Ramos (cell line): ENCODE measurements around the gene STX16.

ENCODE experiments used
- in situ Hi-C: fragments of 300-500 bp; cut with MboI; formaldehyde crosslinking; loops from one replicate; pipeline ENCODE4 v1.14.3; 2022; ENCODE audit warnings: low sequenced_read_pairs; ENCODE audit not compliant: unreplicated experiment

Gene STX16

GRCh38 chr20:58651946-58652605, 993 bp downstream of the STX16 start:
- in situ Hi-C loops, result no loop called here

- in situ Hi-C loops, result no loop called here
These were observed 1.7 kb downstream of the STX16 start for GRCh38 chr20:58652606-58653294.

GRCh38 chr20:58654337-58654736, 3.3 kb downstream of the STX16 start:
- in situ Hi-C loops, result no loop called here

- in situ Hi-C loops, result no loop called here
These were observed 4.4 kb downstream of the STX16 start for GRCh38 chr20:58655328-58656107.

- in situ Hi-C loops, result no loop called here
These were observed 5.7 kb downstream of the STX16 start for GRCh38 chr20:58656831-58657230.

- in situ Hi-C loops, result no loop called here
These were observed 6.2 kb downstream of the STX16 start for GRCh38 chr20:58657262-58657661.

GRCh38 chr20:58657986-58658385, 6.9 kb downstream of the STX16 start:
- in situ Hi-C loops, result no loop called here

GRCh38 chr20:58658760-58659159, 7.7 kb downstream of the STX16 start:
- in situ Hi-C loops, result no loop called here

GRCh38 chr20:58659841-58660240, 8.8 kb downstream of the STX16 start:
- in situ Hi-C loops, result no loop called here

GRCh38 chr20:58660855-58661597, 9.9 kb downstream of the STX16 start:
- in situ Hi-C loops, result no loop called here

GRCh38 chr20:58661598-58662473, 10.8 kb downstream of the STX16 start:
- in situ Hi-C loops, result no loop called here

GRCh38 chr20:58664331-58664730, 13.2 kb downstream of the STX16 start:
- in situ Hi-C loops, result no loop called here

GRCh38 chr20:58664883-58665282, 13.8 kb downstream of the STX16 start:
- in situ Hi-C loops, result no loop called here

- in situ Hi-C loops, result no loop called here
These were observed 14.5 kb downstream of the STX16 start for GRCh38 chr20:58665606-58666005.

GRCh38 chr20:58666702-58667101, 15.6 kb downstream of the STX16 start:
- in situ Hi-C loops, result no loop called here

GRCh38 chr20:58667975-58668374, 16.9 kb downstream of the STX16 start:
- in situ Hi-C loops, result no loop called here

- in situ Hi-C loops, result no loop called here
These were observed 17.8 kb downstream of the STX16 start for GRCh38 chr20:58668901-58669286.

GRCh38 chr20:58669287-58670006, 18.4 kb downstream of the STX16 start:
- in situ Hi-C loops, result no loop called here

GRCh38 chr20:58670102-58670501, 19.0 kb downstream of the STX16 start:
- in situ Hi-C loops, result no loop called here
